Epithelial cell of alveolus of lung (primary cell): Measurements from ENCODE around the gene MRM1. TPM values are rescaled to one million over a fixed set of nuclear protein-coding genes. Genes with fewer than 3 reads are reported as not detected.

Experiments
- total RNA-seq: library from RNA; depleted of rRNA; stranded (reverse); fragments of >200 nt; gene quantifications from 2 replicates; pipeline ENCODE4 v1.2.1, GENCODE V29; 2015

The MRM1 gene, protein sequence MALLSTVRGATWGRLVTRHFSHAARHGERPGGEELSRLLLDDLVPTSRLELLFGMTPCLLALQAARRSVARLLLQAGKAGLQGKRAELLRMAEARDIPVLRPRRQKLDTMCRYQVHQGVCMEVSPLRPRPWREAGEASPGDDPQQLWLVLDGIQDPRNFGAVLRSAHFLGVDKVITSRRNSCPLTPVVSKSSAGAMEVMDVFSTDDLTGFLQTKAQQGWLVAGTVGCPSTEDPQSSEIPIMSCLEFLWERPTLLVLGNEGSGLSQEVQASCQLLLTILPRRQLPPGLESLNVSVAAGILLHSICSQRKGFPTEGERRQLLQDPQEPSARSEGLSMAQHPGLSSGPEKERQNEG
- 3.4 and 4.8 TPM in 2 replicates for total RNA-seq

DNA sequence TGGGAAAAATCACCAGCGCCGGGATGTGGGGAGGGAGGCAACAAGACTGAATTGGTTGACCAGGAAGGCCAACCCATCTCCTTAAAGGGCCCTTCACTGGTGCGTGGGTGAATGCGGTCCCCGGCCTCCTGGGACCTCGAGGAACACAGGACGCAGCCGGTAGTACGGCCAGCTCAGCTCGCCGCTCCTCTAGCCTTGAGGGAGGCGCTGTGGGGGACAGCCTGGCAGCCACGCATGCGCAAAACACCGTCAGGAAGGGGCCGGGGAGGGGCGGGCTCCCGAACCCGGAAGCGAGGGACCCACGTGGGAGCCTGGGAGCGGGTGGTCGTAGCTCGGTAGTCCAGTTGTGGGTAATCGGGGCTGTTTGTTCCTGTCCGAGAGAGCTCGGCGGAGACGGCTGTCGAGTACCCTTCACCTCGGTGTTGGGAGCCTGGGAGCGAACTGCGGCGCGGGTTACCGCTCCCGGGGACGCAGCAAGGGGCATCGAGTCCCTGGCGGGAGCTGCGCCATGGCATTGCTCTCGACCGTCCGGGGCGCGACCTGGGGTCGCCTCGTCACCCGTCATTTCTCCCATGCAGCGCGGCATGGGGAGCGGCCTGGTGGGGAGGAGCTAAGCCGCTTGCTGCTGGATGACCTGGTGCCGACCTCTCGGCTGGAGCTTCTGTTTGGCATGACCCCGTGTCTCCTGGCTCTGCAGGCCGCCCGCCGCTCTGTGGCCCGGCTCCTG is at the start of gene MRM1:
Gene MRM1, plus strand, starts transcription at position 281 of the 727 bp plus-strand sequence. Its CDS starts 228 bp downstream, at position 509.

DNA sequence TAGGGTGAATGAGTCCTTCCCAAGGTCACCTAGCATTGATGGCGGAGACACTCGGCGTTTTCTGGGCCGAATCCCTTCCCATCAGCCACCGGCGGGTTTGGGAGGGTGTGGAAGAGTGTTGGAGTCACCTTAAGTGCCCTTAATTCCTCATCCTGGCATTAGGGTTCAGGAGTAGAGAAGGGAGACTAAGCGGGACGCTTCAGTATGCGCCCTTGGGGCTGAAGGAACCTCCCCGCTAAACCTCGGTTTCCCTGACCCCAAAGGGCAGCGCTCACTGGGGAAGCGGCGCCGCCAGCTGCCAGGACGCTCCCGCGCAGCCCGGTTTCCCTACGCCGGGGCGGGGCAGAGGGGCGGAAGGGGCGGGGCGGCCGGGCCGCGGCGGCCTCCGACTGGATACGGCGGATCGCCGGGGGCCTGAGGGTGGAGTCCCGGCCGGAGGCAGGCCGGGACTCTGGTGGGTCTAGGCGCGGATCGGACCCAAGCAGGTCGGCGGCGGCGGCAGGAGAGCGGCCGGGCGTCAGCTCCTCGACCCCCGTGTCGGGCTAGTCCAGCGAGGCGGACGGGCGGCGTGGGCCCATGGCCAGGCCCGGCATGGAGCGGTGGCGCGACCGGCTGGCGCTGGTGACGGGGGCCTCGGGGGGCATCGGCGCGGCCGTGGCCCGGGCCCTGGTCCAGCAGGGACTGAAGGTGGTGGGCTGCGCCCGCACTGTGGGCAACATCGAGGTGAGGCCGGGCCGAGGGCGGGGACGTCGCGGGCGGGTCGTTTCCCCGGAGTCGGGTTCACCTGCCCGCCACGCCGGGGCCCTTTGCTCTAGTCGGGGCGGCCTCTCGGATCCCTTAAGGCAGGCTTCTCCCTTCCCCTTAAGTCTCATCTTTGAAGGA is 9.7 kb upstream of the MRM1 start, which contains the start of gene DHRS11:
Gene DHRS11, plus strand, starts transcription at position 446 of the 882 bp plus-strand sequence. Its CDS starts 131 bp downstream, at position 577.

Other genes with a start within 250 kb of the MRM1 start
- not detected in 2 replicates for gene TBC1D3H, start 213.1 kb upstream of the MRM1 start, total RNA-seq
- 34.1 and 42.2 TPM in 2 replicates for gene ZNHIT3, start 114.9 kb upstream of the MRM1 start, total RNA-seq
- gene MYO19, start 66.7 kb upstream of the MRM1 start, total RNA-seq = 17.2 and 40.2 TPM in 2 replicates
- 3.8 and 9.4 TPM in 2 replicates for gene PIGW, start 66.6 kb upstream of the MRM1 start, total RNA-seq
- gene GGNBP2, start 56.7 kb upstream of the MRM1 start, total RNA-seq = 30.8 and 36.2 TPM in 2 replicates
- 6.3 and 8.0 TPM in 2 replicates for gene DHRS11, start 9.7 kb upstream of the MRM1 start, total RNA-seq